Dendritic cell treated with granulocyte-macrophage colony-stimulating factor and Interleukin-4, amounts not matched to agents 40 ng/mL and 50 ng/mL, for 4 days (primary cell): Measurements from ENCODE around the gene FLAD1.
A peak's percentile ranks its signal among the peaks of the same experiment; 100 is the strongest.
"Not testable (repeated sequence)": the region's sequence is repeated elsewhere in the genome, so short reads cannot be mapped to it uniquely, and the experiment has no call there.

Experiments used
- H3K27ac Mint-ChIP-seq: one replicate; pipeline ENCODE4 v1.8.0; 2022; ENCODE audit warnings: mild to moderate bottlenecking, mixed read lengths
- H3K27me3 Mint-ChIP-seq: one replicate; pipeline ENCODE4 v1.8.0; 2022; ENCODE audit warnings: mild to moderate bottlenecking, mixed read lengths
- H3K36me3 Mint-ChIP-seq: one replicate; pipeline ENCODE4 v1.8.0; 2022; ENCODE audit warnings: low read depth, mixed read lengths
- H3K4me1 Mint-ChIP-seq: one replicate; pipeline ENCODE4 v1.8.0; 2022; ENCODE audit warnings: low read depth, mixed read lengths
- H3K4me3 Mint-ChIP-seq: one replicate; pipeline ENCODE4 v1.8.0; 2022; ENCODE audit warnings: mild to moderate bottlenecking, moderate library complexity, mixed read lengths
- H3K9me3 Mint-ChIP-seq: one replicate; pipeline ENCODE4 v1.8.0; 2022; ENCODE audit warnings: mixed read lengths
- intact Hi-C: fragments of 100-400 bp; cut with micrococcal nuclease; formaldehyde crosslinking; loops from one replicate; pipeline ENCODE4 v1.15.0; 2022

Gene FLAD1

DNA sequence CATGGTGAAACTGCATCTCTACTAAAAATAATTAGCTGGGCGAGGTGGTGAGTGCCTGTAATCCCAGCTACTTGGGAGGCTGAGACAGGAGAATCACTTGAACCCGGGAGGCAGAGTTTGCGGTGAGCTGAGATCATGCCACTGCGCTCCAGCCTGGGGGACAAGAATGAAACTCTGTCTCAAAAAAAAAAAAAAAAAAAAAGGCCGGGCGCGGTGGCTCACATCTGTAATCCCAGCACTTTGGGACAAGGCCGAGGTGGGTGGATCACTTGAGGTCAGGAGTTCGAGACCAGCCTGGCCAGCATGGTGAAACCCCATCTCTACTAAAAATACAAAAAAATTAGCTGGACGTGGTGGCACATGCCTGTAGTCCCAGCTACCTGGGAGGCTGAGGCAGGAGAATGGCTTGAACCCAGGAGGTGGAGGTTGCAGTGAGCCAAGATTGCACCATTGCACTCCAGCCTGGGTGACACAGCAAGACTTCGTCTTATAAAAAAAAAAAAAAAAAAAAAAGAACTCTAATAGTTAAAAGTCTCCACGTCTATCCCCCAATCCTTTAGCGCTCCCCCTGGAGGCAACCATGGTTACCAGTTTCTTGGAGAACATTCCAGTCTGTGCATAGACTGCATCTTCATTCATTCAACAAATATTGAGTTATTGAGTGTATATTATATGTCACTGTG is 12.3 kb downstream of the FLAD1 start:
- H3K4me3 Mint-ChIP-seq, H3K9me3 Mint-ChIP-seq, H3K27me3 Mint-ChIP-seq: not testable (repeated sequence)
- Mint-ChIP-seq H3K27ac (peak overlapping the region; percentile 78), H3K4me1 (peaks cover 75% of the 10 kb centered on the region), H3K36me3 (peaks cover 25% of the 10 kb centered on the region)
- intact Hi-C loops = loop anchor here (5.0 kb wide), 1 partner anchor 33 kb away; the partner anchor contains the start of gene PYGO2

GRCh38 chr1:154996966-154997701 is 14.0 kb downstream of the FLAD1 start:
- no peaks in the 10 kb centered on the region for H3K9me3 Mint-ChIP-seq
- intact Hi-C loops = loop anchor here (5.0 kb wide), 1 partner anchor 35 kb away; the partner anchor contains the start of gene PYGO2
- H3K27me3 Mint-ChIP-seq = no peaks in the 10 kb centered on the region
- H3K36me3 Mint-ChIP-seq = peaks cover 26% of the 10 kb centered on the region
- peak overlapping the region; percentile 78 for H3K27ac Mint-ChIP-seq
- H3K4me3 Mint-ChIP-seq = peak overlapping the region; percentile 35
- H3K4me1 Mint-ChIP-seq = peaks cover 75% of the 10 kb centered on the region

DNA sequence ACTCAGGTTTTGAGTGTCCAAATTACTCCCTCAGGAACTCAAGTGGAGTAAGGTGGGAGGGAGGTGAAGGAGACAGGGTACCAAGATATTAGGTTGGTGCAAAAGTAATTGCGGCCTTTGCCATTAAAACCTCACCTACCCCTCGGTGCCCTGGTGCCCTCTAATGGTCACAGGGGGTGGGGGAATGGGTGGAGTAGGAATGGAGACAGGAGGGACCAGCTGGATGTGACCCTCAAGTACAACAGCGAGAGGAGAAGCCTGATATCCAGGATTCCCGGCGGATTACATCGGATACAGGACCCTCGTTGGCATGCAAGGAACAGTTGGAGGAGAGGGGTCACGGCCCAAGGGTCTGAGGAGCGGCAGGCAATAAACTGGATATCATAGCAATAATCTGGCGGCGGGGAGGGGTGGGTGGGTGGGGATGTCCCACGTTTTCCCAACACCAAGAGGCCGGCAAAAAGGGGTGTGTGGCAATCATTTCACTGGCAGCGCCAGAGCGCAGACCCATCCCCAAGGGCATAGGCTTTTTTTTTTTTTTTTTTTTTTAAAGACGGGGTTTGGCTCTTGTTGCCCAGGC is 15.1 kb downstream of the FLAD1 start:
- H3K9me3 Mint-ChIP-seq = no peaks in the 10 kb centered on the region
- intact Hi-C loops = loop anchor here (2.0 to 5.0 kb wide), 2 partner anchors 15 to 36 kb away; partner anchors contain the start of genes FLAD1 and PYGO2
- H3K27me3 Mint-ChIP-seq = no peaks in the 10 kb centered on the region
- H3K27ac Mint-ChIP-seq = peak overlapping the region; percentile 78
- H3K4me3 Mint-ChIP-seq = peak overlapping the region; percentile 26
- H3K36me3 Mint-ChIP-seq = peaks cover 25% of the 10 kb centered on the region
- peaks cover 64% of the 10 kb centered on the region for H3K4me1 Mint-ChIP-seq

- peak overlapping the region; percentile 99 for H3K4me3 Mint-ChIP-seq
- peak overlapping the region; percentile 63 for H3K27ac Mint-ChIP-seq
- peaks cover 32% of the 10 kb centered on the region for H3K36me3 Mint-ChIP-seq
- no peaks in the 10 kb centered on the region for H3K9me3 Mint-ChIP-seq
- H3K4me1 Mint-ChIP-seq = peaks cover 66% of the 10 kb centered on the region
- no peaks in the 10 kb centered on the region for H3K27me3 Mint-ChIP-seq
- intact Hi-C loops = loop anchor here (1.0 to 5.0 kb wide), 3 partner anchors 16 to 37 kb away; partner anchors contain the start of genes FLAD1 and PYGO2
Measured at GRCh38 chr1:154998818-154999570, 15.8 kb downstream of the FLAD1 start.

DNA sequence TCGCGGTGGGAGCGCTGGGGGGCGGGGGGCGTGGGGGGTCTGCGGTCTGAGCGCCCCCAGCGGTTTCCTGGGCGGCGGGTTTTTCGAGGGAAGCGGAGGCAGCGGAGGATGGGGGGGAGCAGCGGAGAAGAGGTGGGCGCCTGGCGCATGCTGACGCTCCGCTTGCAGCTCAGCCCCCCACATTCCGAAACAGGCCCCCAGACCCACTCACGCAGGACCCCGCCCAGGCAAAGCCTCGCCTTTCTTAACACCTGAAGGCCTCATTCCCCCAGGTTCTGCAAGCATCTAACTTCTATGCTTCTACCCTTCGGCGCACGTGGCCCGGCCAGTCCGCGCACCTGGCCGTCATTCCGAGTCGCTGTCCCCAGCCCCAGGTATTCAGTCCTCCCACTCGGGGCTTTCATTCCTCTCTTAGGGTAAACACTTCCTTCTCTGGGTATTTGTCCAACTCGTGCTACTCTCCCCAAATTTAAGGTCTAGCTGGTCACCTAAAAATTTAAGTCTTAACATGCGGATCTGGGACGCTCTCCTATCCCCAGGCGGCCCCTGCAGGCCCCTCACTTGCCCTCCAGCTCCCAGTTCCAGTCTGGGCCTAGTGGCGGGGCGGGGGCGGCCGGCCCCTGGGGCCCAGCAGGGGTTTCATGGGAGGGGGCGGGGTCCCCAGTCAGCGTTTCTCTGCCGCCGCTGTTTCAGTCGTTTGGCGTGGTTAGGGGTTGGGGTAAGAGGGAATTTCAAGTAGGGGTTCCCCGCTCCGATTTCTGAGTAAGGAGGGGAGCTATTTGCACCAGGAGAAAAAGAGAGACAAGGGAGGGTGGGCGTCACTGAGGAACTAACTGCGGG is 16.6 kb downstream of the FLAD1 start:
- H3K36me3 Mint-ChIP-seq = peaks cover 38% of the 10 kb centered on the region
- H3K4me3 Mint-ChIP-seq = peak overlapping the region; percentile 99
- H3K4me1 Mint-ChIP-seq = peaks cover 66% of the 10 kb centered on the region
- no peaks in the 10 kb centered on the region for H3K9me3 Mint-ChIP-seq
- peak overlapping the region; percentile 100 for H3K27ac Mint-ChIP-seq
- intact Hi-C loops = loop anchor here (1.0 to 5.0 kb wide), 3 partner anchors 17 to 37 kb away; partner anchors contain the start of genes FLAD1 and PYGO2
- no peaks in the 10 kb centered on the region for H3K27me3 Mint-ChIP-seq

DNA sequence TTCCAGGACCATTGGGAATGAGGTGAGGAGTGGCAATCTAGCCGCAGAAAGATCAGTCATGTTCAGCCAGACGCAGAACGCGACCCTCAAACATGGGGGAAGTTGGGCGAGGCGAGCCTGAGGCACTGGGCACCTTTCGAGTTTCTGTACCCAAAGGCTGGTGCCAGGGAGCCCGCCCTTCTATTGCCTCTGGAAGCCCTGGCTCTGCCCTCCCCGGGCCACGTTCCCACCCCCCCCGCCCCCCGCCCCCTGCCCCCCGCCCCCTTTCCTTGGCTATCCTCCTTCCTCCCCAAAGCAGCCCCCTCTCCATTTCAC is 17.2 kb downstream of the FLAD1 start:
- Mint-ChIP-seq H3K4me1 (peaks cover 67% of the 10 kb centered on the region), H3K4me3 (peak overlapping the region; percentile 99), H3K9me3 (no peaks in the 10 kb centered on the region), H3K36me3 (peaks cover 38% of the 10 kb centered on the region), H3K27me3 (no peaks in the 10 kb centered on the region), H3K27ac (peak overlapping the region; percentile 100)
- intact Hi-C loops = no loop called here

GRCh38 chr1:155000726-155001424 is 17.7 kb downstream of the FLAD1 start:
- Mint-ChIP-seq H3K27ac (peak overlapping the region; percentile 100), H3K9me3 (no peaks in the 10 kb centered on the region), H3K27me3 (no peaks in the 10 kb centered on the region), H3K36me3 (peaks cover 40% of the 10 kb centered on the region), H3K4me1 (peaks cover 69% of the 10 kb centered on the region), H3K4me3 (peak overlapping the region; percentile 99)
- intact Hi-C loops = no loop called here

GRCh38 chr1:155001425-155001674 is 18.2 kb downstream of the FLAD1 start:
- intact Hi-C loops = no loop called here
- Mint-ChIP-seq H3K27ac (peak overlapping the region; percentile 100), H3K36me3 (peaks cover 44% of the 10 kb centered on the region), H3K4me1 (peaks cover 69% of the 10 kb centered on the region), H3K9me3 (no peaks in the 10 kb centered on the region), H3K4me3 (peak overlapping the region; percentile 99), H3K27me3 (no peaks in the 10 kb centered on the region)

GRCh38 chr1:155001675-155002463 is 18.7 kb downstream of the FLAD1 start:
- Mint-ChIP-seq H3K36me3 (peaks cover 50% of the 10 kb centered on the region), H3K4me1 (peaks cover 69% of the 10 kb centered on the region), H3K4me3 (peak overlapping the region; percentile 99), H3K27me3 (no peaks in the 10 kb centered on the region), H3K27ac (peak overlapping the region; percentile 100), H3K9me3 (no peaks in the 10 kb centered on the region)
- intact Hi-C loops = no loop called here

- H3K4me3 Mint-ChIP-seq = peak within 1 kb of the TSS; percentile 99
- H3K4me1 Mint-ChIP-seq = peaks cover 69% of the 10 kb centered on the region
- H3K36me3 Mint-ChIP-seq = peaks cover 50% of the 10 kb centered on the region
- intact Hi-C loops = no loop called here
- H3K27me3 Mint-ChIP-seq = no peaks in the 10 kb centered on the region
- peak within 1 kb of the TSS; percentile 100 for H3K27ac Mint-ChIP-seq
- H3K9me3 Mint-ChIP-seq = no peaks in the 10 kb centered on the region
Measured at GRCh38 chr1:155002464-155003226, 19.5 kb downstream of the FLAD1 start, which contains the start of gene ZBTB7B. Gene ZBTB7B (plus strand): TSS chr1:155002802. CDS start chr1:155014661, 11,859 bp downstream.

DNA sequence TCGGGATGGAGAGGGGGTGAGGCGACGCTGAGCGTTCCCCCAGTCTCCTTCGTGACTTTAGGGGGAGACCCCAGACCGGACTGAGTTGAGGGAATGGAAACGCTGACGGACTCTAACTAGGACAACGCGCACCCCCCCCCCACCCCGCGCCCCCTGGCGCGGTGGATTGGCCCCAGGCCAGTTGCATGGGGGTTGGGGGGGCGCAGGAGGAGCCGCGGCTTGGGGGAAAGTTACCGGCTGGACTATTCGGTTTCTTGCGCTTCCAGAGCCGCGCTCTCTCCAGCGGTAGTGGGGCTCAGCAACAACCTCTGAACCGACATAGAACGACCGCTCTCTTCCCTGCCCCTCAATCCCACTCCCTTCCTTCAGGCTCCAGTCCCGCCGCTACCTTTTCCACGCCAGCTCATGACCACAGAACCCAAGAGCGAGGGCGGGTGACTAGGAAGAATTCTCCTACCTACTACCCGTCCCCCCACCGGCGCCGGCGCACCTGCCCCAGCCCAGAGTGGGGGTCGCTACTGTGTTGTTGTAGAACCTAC is 20.2 kb downstream of the FLAD1 start:
- no peaks in the 10 kb centered on the region for H3K9me3 Mint-ChIP-seq
- H3K36me3 Mint-ChIP-seq = peaks cover 56% of the 10 kb centered on the region
- H3K4me1 Mint-ChIP-seq = peaks cover 69% of the 10 kb centered on the region
- peak overlapping the region; percentile 100 for H3K27ac Mint-ChIP-seq
- intact Hi-C loops = no loop called here
- H3K27me3 Mint-ChIP-seq = no peaks in the 10 kb centered on the region
- H3K4me3 Mint-ChIP-seq = peak overlapping the region; percentile 96
